Measurements from ENCODE around the gene CNOT3.
"Not testable (repeated sequence)": the region's sequence is repeated elsewhere in the genome, so short reads cannot be mapped to it uniquely, and the experiment has no call there.

CNOT3 gene

DNA sequence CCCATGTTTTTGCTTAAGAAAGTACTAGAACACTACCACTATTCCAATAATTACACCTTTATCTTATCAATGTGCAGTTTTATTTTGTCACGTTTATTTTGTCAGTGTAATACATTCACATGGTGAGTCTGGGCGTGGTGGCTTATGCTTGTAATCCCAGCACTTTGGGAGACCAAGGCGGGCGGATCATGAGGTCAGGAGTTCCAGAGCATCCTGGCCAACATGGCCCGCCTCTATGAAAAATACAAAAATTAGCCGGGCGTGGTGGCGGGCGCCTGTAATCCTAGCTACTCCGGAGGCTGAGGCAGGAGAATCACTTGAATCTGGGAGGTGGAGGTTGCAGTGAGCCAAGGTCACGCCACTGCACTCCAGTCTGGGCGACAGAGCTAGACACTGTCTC, 56.9 kb downstream of the CNOT3 start:
- H3K9me3 ChIP-seq (ENCODE audit: control insufficient read depth, insufficient read depth, low read length); H3K36me3 ChIP-seq (ENCODE audit: control insufficient read depth, insufficient read depth, low read length); H3K27me3 ChIP-seq (ENCODE audit: control insufficient read depth, insufficient read depth, low read length); H3K27ac ChIP-seq (ENCODE audit: low read length); H3K4me3 ChIP-seq (ENCODE audit: low read length); H3K4me1 ChIP-seq (ENCODE audit: control insufficient read depth, insufficient read depth, low read length); DNase-seq (ENCODE audit: low read depth, low spot score): not testable (repeated sequence)
- no CpG with 5 or more reads among the region's 12 CpGs for WGBS (ENCODE audit: insufficient coverage, insufficient read length)

- Histone ChIP-seq H3K36me3 (ENCODE audit: control insufficient read depth, insufficient read depth, low read length) (peaks cover 6% of the 10 kb centered on the region; the same call in 1 of the 2 replicates), H3K4me3 (ENCODE audit: low read length) (no peak overlapping the region), H3K27ac (ENCODE audit: low read length) (no peak overlapping the region), H3K27me3 (ENCODE audit: control insufficient read depth, insufficient read depth, low read length) (no peaks in the 10 kb centered on the region), H3K9me3 (ENCODE audit: control insufficient read depth, insufficient read depth, low read length) (no peaks in the 10 kb centered on the region), H3K4me1 (ENCODE audit: control insufficient read depth, insufficient read depth, low read length) (no peaks in the 10 kb centered on the region)
- no CpG with 5 or more reads among the region's 7 CpGs for WGBS (ENCODE audit: insufficient coverage, insufficient read length)
- DNase-seq (ENCODE audit: low read depth, low spot score): no peak
Observed at GRCh38 chr19:54196536-54196935, 59.0 kb downstream of the CNOT3 start.

DNA sequence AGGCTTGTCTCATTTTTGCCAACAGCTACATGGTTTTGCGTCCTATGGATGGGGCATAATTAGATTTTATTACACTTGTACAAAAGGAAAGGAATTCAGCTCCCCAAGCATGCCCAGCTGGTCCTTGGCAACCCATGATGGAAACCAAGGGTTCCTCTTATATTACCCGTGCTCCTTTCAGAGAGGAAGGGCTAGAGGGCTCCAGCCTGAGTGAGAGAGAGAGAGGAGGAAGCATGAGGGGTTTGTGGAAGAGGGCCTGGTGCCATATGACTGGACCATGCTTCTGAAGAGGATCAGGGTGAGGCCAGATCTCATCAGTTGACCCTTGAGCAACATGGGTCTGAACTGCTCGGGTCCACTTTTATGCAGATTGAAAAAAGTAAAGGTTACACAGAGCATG, 59.6 kb downstream of the CNOT3 start:
- WGBS (ENCODE audit: insufficient coverage, insufficient read length): no CpG with 5 or more reads among the region's 3 CpGs
- Histone ChIP-seq H3K27me3 (ENCODE audit: control insufficient read depth, insufficient read depth, low read length) (no peaks in the 10 kb centered on the region), H3K27ac (ENCODE audit: low read length) (no peak overlapping the region), H3K4me3 (ENCODE audit: low read length) (no peak overlapping the region), H3K4me1 (ENCODE audit: control insufficient read depth, insufficient read depth, low read length) (no peaks in the 10 kb centered on the region; the same call in 1 of the 2 replicates), H3K9me3 (ENCODE audit: control insufficient read depth, insufficient read depth, low read length) (no peaks in the 10 kb centered on the region), H3K36me3 (ENCODE audit: control insufficient read depth, insufficient read depth, low read length) (peaks cover 9% of the 10 kb centered on the region; the same call in 1 of the 2 replicates)
- no peak for DNase-seq (ENCODE audit: low read depth, low spot score)

DNA sequence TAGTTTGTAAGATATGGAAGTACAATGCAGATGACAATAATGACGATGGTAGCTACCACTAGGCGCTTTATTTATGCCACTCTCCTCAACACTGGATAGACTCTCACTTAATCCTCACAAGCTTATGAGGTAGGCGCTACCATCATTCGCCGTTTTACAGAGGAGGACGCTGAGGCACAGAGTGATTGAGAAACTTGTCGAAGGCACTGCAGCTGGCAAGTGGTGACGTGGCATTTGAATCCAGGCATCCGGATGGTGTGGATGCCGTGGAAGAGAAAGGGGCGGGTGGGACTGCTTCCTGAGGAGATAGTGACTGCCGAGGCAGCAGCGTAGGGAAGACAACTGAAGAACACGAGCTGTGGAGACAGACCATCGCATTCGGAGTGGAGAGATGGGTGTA, 61.8 kb downstream of the CNOT3 start:
- no peaks in the 10 kb centered on the region for H3K9me3 ChIP-seq (ENCODE audit: control insufficient read depth, insufficient read depth, low read length)
- WGBS (ENCODE audit: insufficient coverage, insufficient read length): no CpG with 5 or more reads among the region's 16 CpGs
- peaks cover 2% of the 10 kb centered on the region; the same call in 1 of the 2 replicates for H3K4me1 ChIP-seq (ENCODE audit: control insufficient read depth, insufficient read depth, low read length)
- no peaks in the 10 kb centered on the region for H3K27me3 ChIP-seq (ENCODE audit: control insufficient read depth, insufficient read depth, low read length)
- H3K36me3 ChIP-seq (ENCODE audit: control insufficient read depth, insufficient read depth, low read length): peaks cover 25% of the 10 kb centered on the region; the same call in 1 of the 2 replicates
- H3K27ac ChIP-seq (ENCODE audit: low read length): no peak overlapping the region
- DNase-seq (ENCODE audit: low read depth, low spot score): no peak
- H3K4me3 ChIP-seq (ENCODE audit: low read length): no peak overlapping the region

GRCh38 chr19:54201172-54201701, 63.7 kb downstream of the CNOT3 start:
- Histone ChIP-seq H3K4me3 (ENCODE audit: low read length) (peak overlapping the region; percentile 77), H3K27ac (ENCODE audit: low read length) (no peak overlapping the region), H3K9me3 (ENCODE audit: control insufficient read depth, insufficient read depth, low read length) (no peaks in the 10 kb centered on the region), H3K36me3 (ENCODE audit: control insufficient read depth, insufficient read depth, low read length) (peaks cover 36% of the 10 kb centered on the region), H3K4me1 (ENCODE audit: control insufficient read depth, insufficient read depth, low read length) (peaks cover 2% of the 10 kb centered on the region; the same call in 1 of the 2 replicates), H3K27me3 (ENCODE audit: control insufficient read depth, insufficient read depth, low read length) (no peaks in the 10 kb centered on the region)
- WGBS (ENCODE audit: insufficient coverage, insufficient read length): no CpG with 5 or more reads among the region's 28 CpGs
- no peak for DNase-seq (ENCODE audit: low read depth, low spot score)

DNA sequence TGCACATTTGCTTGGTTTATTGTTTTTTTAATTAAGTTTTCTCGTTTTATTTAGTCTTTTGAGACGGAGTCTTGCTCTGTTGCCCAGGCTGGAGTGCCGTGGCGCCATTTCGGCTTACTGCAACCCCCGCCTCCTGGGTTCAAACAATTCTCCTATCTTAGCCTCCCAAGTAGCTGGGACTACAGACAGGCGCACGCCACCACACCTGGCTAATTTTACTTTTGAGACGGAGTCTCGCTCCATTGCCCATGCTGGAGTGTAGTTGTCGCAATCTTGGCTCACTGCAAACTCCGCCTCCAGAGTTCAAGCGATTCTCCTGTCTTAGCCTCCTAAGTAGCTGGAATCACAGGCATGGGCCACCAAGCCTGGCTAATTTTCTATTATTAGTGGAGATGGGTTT, 64.4 kb downstream of the CNOT3 start:
- H3K36me3 ChIP-seq (ENCODE audit: control insufficient read depth, insufficient read depth, low read length): peaks cover 44% of the 10 kb centered on the region
- peaks cover 4% of the 10 kb centered on the region; the same call in 1 of the 2 replicates for H3K4me1 ChIP-seq (ENCODE audit: control insufficient read depth, insufficient read depth, low read length)
- WGBS (ENCODE audit: insufficient coverage, insufficient read length): no CpG with 5 or more reads among the region's 13 CpGs
- H3K9me3 ChIP-seq (ENCODE audit: control insufficient read depth, insufficient read depth, low read length): no peaks in the 10 kb centered on the region
- peak overlapping the region; percentile 77; the same call in 1 of the 2 replicates for H3K4me3 ChIP-seq (ENCODE audit: low read length)
- H3K27me3 ChIP-seq (ENCODE audit: control insufficient read depth, insufficient read depth, low read length): no peaks in the 10 kb centered on the region
- no peak overlapping the region for H3K27ac ChIP-seq (ENCODE audit: low read length)
- no peak for DNase-seq (ENCODE audit: low read depth, low spot score)

GRCh38 chr19:54203151-54203611, 65.6 kb downstream of the CNOT3 start:
- Histone ChIP-seq H3K4me3 (ENCODE audit: low read length) (no peak overlapping the region), H3K36me3 (ENCODE audit: control insufficient read depth, insufficient read depth, low read length) (peaks cover 54% of the 10 kb centered on the region), H3K27me3 (ENCODE audit: control insufficient read depth, insufficient read depth, low read length) (no peaks in the 10 kb centered on the region), H3K27ac (ENCODE audit: low read length) (no peak overlapping the region), H3K4me1 (ENCODE audit: control insufficient read depth, insufficient read depth, low read length) (peaks cover 4% of the 10 kb centered on the region; the same call in 1 of the 2 replicates), H3K9me3 (ENCODE audit: control insufficient read depth, insufficient read depth, low read length) (no peaks in the 10 kb centered on the region)
- DNase-seq (ENCODE audit: low read depth, low spot score): no peak
- WGBS (ENCODE audit: insufficient coverage, insufficient read length): no CpG with 5 or more reads among the region's 9 CpGs

DNA sequence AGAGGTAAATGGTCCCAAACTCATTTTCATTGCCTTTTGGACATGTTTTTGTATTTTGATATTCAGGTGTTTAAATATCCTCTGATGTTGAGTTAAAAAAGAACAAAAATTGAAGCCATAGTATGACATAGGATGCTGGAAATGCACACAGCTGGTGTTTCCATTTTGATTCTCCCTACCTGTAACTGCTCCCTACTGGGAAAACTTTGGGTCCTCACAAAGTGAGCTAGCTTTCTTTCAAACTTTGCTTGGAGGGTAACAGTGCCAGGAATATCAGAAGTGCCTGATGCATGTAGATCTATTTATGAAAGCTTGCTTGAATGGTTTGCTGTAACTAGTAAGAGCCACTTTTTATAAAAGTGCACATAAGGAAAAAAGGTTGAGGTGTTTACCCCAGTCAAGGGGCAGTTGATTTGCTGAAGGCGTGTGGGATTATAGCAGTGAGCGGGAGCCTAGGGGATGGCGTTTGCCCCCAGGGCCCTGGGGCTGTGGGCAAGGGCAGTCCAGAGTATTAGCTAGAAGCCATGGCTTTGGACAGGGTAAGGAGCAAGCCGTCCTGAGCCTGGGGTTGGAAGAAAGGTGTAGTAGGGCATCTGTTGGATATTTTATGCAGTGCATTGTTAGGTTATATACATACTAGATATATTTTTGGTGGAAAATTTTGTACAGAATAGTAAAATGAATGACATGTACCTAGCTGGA, 67.4 kb downstream of the CNOT3 start:
- Histone ChIP-seq H3K27me3 (ENCODE audit: control insufficient read depth, insufficient read depth, low read length) (no peaks in the 10 kb centered on the region), H3K9me3 (ENCODE audit: control insufficient read depth, insufficient read depth, low read length) (no peaks in the 10 kb centered on the region), H3K27ac (ENCODE audit: low read length) (no peak overlapping the region), H3K36me3 (ENCODE audit: control insufficient read depth, insufficient read depth, low read length) (peaks cover 54% of the 10 kb centered on the region), H3K4me3 (ENCODE audit: low read length) (no peak overlapping the region), H3K4me1 (ENCODE audit: control insufficient read depth, insufficient read depth, low read length) (peaks cover 4% of the 10 kb centered on the region; the same call in 1 of the 2 replicates)
- DNase-seq (ENCODE audit: low read depth, low spot score): no peak
- no CpG with 5 or more reads among the region's 4 CpGs for WGBS (ENCODE audit: insufficient coverage, insufficient read length)

Measured in iPS DF 6.9 (cell line).